ENCODE results near the gene CISH.
A peak's percentile ranks its signal among the peaks of the same experiment; 100 is the strongest.

CISH gene

DNA sequence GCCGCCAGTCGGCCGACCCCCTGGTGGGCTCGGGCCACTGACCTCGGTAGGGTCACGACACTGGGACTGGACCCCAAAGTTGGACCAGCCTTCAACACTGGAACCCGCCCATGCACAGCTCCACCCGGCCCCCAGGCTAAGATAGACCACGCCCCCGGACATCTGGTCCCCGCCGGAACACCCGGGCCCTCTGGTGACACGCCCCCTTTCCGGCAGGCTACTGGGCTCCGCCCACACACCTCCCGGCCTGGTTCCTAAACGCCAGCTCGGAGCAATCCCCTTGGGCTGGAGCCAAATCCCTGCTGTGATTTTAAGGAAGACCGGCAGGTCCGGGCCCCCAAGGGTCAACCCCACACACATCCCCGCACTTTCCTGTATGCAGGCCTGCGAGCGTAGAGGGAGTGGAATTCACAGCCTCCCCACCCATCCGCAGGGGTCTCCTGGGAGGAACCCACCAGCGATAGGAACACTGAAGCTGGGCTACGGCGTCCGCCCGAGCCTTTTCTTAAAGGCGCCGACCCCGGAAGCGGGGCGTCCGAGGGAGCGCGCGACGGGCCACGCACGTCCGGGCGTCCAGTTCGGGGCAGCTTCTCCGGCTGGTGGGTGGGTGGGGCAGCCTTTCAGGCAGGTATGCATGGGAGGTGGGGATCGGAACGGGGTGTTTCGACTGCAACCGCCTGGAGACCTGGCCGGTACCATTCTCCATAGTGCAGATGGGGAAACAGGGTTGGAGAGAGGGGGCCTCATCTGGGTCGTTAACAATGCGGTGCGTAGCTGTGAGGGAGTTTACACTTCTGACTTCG, 42.4 kb downstream of the CISH start, which contains the start of gene HEMK1:
Gene HEMK1 (plus strand): TSS at position 576 of the 803 bp plus-strand sequence. CDS start 1,583 bp downstream, outside the sequence.
- peak; percentile 91 for DNase-seq

DNA sequence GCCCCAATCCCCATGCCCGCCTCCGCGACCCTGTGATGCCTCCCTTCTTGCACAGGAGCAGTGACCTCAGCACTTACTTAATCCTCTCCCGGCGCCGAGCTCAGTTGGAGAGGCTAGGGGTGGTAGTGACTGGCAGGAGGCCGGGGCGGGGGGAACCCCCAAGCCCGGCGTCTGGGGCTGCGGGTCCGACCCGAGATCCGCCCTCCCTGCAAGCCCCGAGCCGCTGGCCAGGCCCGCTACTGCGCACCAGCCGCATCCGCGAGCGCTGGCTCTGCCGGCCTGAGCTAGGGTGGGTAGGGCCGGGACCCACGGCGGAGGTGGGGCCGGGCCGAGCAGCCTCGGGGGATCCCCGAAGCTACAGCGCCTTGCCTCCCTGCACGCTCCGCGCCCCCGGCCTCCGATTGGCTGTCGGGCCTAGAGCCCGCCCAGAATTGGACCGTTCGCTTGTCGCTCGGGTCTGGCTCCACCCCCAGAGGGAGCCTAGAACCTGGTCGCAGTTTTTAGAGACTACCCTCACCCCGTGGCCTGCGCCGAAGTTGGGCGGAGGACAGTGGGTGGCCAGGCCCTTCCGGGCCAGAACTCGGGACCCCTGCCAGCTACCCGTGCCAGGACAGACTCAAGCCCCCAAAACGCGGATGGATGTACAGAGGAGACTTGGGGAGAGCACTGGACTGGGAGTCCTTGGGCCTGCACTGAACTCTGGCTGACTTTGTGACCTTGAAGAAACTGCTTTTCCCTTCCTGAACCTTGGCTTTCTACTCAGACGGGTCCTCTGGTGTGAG, 44.0 kb downstream of the CISH start, which contains the start of gene C3orf18:
Gene C3orf18 (minus strand): TSS at position 362 of the 782 bp plus-strand sequence. CDS start 2,048 bp downstream, outside the sequence.
- DNase-seq, result peak; percentile 95

DNA sequence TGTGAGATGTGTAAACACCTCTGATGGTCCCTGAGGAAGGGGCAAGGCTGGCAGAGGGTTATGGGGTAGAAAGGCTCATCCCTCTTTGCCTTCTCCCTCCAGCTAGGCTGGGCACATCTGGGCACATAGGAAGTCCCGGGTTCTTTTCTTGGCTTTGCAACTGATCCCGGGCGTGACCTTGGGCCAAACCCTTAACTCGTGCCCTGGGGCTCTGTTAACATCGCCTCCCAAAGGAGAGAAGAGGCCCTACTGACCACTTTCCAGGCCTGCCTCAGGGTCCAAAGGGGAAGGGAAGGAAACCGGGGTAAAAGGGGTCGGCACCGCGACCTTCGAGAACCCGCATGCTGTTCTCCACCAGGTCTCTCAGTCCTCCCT, 44.6 kb downstream of the CISH start:
- no peak for DNase-seq

DNA sequence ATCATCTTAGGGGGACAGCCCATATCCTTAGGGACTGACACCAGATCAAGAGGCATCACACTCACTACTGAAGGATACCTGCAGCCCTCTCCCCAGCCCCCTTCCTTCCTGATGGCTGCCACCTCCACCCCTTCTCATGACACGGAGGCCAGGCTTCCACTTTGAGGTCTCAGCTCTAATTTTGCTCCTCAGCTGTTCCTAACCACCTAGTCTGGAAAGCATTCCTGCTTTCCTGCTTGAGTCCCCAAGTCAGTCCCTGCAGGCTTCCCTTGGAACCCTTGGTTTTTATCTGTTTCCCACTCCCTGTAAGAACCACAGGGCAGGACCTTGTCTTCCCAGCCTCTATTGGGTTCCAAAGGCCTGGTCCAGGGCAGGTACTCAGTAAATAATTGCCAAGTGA, 47.3 kb downstream of the CISH start:
- DNase-seq, result no peak

DNA sequence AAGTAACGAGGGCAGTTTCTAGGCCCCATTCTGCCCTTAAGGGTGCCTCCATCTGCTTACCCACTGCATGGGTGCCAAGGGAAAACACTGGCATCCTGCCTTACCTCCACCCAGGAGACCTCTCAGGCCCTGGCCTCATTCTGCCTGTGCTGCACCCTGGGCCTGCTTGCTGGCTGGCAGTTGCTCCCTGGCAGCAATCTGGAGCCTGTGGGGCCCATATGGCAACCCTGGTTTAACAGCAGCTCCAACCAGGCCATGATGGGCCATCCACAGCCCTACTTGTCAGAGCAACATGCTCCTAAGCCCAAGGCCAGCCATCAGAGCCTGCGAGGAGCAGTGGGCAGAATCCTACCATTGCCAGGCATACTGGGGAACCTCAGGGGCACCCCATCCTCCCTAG, 47.7 kb downstream of the CISH start:
- no peak for DNase-seq

DNA sequence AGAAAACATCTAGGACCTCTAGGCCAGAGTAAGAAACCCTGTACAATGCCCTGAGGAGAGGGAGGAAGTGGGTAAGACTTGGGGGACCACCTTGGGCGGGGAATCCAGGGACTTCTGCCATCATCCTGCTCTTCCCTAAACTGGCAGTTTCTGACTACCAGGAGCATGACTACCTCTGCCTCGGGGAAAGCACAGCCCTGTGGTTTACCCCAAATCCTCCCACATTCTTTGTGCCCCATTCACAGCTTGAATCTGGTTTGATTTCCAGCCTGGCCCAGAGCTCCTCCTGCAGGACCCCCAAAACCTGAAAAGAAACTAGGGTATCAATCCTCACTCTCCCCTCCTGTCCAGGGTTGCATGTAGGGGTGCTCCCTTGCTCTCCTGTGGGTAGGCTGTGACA, 48.7 kb downstream of the CISH start:
- no peak for DNase-seq

DNA sequence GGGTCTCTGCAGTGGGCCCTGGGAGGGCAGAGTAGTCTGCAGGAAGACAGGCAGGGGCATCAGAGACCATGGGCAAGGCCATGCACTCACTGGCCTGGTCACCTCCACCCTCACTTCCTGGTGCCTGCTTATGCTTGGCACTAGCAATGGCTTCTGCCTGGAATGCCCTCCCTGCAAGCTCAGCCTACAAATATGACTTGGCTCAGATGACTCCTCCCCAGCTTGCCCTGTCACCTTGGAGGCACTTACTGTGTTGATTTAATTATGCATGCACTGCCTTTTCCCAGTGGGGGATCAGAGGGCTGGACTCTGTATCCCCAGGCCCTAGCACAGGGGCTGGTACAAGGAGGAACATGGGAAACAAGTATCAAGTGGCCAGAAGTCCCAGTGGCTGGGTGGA, 51.9 kb downstream of the CISH start:
- no peak for DNase-seq

DNA sequence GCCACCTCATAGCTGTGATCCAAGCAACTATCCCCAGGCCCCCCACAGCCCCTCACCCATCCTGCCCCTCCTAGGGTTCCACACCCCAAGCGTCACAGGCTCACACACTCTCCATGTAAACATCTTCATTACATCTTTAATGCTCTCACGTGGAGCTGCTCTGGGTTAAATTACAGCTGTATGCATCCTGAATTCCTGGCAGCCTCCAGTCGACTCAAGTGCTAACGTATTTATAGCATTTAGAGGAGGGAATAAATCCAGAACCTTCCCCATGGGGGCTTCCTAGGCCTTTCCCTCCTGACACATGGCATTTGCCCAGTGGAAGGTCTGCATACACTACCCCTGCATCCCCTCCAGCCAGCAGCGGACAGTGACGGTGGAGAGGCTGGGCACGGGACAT, 53.7 kb downstream of the CISH start:
- no peak for DNase-seq

DNA sequence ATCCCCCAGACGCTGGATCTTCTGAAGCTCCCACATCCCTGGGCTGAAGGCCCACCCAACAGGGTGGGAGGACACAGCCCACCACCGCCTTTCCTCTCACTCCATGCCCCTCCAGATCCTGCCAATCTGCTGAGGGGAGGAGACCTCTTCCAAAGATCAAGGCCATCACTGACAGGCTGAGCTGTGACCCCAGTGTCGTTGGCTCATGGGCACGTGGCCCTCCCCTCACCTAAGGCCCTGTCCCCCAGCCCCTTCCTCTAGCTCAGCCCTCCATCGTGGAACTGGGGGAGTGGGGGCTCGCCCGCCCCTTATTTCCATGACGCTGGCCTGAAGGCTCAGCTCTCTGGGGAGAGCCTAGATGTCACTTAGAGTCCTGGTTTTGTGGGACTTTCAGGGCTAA, 54.5 kb downstream of the CISH start:
- no peak for DNase-seq
